Measurements from ENCODE around the gene RAB7A. TPM values are rescaled to one million over a fixed set of nuclear protein-coding genes. Genes with fewer than 3 reads are reported as not detected.
A peak's percentile ranks its signal among the peaks of the same experiment; 100 is the strongest.

The RAB7A gene
- total and polyA plus RNA-seq, 2 of the 13 experiments (the other 11 are each of a cell fraction or from before 2014, with no cell fraction given) = 26.5 to 182 TPM

- TF ChIP-seq, protein P1, sequence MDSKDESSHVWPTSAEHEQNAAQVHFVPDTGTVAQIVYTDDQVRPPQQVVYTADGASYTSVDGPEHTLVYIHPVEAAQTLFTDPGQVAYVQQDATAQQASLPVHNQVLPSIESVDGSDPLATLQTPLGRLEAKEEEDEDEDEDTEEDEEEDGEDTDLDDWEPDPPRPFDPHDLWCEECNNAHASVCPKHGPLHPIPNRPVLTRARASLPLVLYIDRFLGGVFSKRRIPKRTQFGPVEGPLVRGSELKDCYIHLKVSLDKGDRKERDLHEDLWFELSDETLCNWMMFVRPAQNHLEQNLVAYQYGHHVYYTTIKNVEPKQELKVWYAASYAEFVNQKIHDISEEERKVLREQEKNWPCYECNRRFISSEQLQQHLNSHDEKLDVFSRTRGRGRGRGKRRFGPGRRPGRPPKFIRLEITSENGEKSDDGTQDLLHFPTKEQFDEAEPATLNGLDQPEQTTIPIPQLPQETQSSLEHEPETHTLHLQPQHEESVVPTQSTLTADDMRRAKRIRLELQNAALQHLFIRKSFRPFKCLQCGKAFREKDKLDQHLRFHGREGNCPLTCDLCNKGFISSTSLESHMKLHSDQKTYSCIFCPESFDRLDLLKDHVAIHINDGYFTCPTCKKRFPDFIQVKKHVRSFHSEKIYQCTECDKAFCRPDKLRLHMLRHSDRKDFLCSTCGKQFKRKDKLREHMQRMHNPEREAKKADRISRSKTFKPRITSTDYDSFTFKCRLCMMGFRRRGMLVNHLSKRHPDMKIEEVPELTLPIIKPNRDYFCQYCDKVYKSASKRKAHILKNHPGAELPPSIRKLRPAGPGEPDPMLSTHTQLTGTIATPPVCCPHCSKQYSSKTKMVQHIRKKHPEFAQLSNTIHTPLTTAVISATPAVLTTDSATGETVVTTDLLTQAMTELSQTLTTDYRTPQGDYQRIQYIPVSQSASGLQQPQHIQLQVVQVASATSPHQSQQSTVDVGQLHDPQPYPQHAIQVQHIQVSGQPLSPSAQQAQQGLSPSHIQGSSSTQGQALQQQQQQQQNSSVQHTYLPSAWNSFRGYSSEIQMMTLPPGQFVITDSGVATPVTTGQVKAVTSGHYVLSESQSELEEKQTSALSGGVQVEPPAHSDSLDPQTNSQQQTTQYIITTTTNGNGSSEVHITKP (CRISPR knock-in tag; IDR thresholded peaks at IDR 0.05; ENCODE audit: low read depth) = no peak
- TF ChIP-seq TEAD3 (CRISPR knock-in tag; optimal IDR thresholded peaks at IDR 0.05; ENCODE audit: borderline replicate concordance) (peak; percentile 76), CEBPB (IDR thresholded peaks at IDR 0.05; ENCODE audit: borderline replicate concordance, low read depth, low read length) (peak; percentile 94), ZSCAN29 (CRISPR knock-in tag; conservative IDR thresholded peaks at IDR 0.05) (peak; percentile 37; the same call in 1 of the 2 replicates), ZFP37 (CRISPR knock-in tag; IDR thresholded peaks at IDR 0.05; ENCODE audit: borderline replicate concordance) (peak; percentile 90; the same call in 1 of the 2 replicates), NFYC (CRISPR knock-in tag; IDR thresholded peaks at IDR 0.05) (no peak; the same call in 1 of the 2 replicates), TCF7 (IDR thresholded peaks at IDR 0.05; ENCODE audit: low read depth) (no peak), MAFG (CRISPR knock-in tag; IDR thresholded peaks at IDR 0.05) (no peak), EED (CRISPR knock-in tag; IDR thresholded peaks at IDR 0.05) (no peak), IRF2 (CRISPR knock-in tag; IDR thresholded peaks at IDR 0.05) (peak; percentile 74; the same call in 1 of the 2 replicates), ZNF790 (CRISPR knock-in tag; IDR thresholded peaks at IDR 0.05; ENCODE audit: borderline replicate concordance) (peak; percentile 86; the same call in 1 of the 2 replicates), ZNF780A (CRISPR knock-in tag; IDR thresholded peaks at IDR 0.05) (no peak), NONO (IDR thresholded peaks at IDR 0.05) (no peak), NONO (CRISPR knock-in tag; conservative IDR thresholded peaks at IDR 0.05) (peak; percentile 63; the same call in 1 of the 2 replicates), MED1 (CRISPR knock-in tag; IDR thresholded peaks at IDR 0.05) (peak; percentile 81), RBAK (CRISPR knock-in tag; IDR thresholded peaks at IDR 0.05) (no peak), NPAS2 (CRISPR knock-in tag; IDR thresholded peaks at IDR 0.05; ENCODE audit: borderline replicate concordance) (no peak), JARID2 (CRISPR knock-in tag; IDR thresholded peaks at IDR 0.05; ENCODE audit: insufficient replicate concordance) (no peak), ZNF781 (CRISPR knock-in tag; IDR thresholded peaks at IDR 0.05; ENCODE audit: borderline replicate concordance, not compliant biosample characterization) (no peak), RBM22 (optimal IDR thresholded peaks at IDR 0.05; ENCODE audit: low read length) (no peak), FOXJ3 (CRISPR knock-in tag; IDR thresholded peaks at IDR 0.05; ENCODE audit: borderline replicate concordance) (peak; percentile 61; the same call in 1 of the 2 replicates), HNRNPUL1 (IDR thresholded peaks at IDR 0.05; ENCODE audit: low read depth, low read length) (no peak), KLF15 (CRISPR knock-in tag; IDR thresholded peaks at IDR 0.05; ENCODE audit: borderline replicate concordance) (peak; percentile 45; the same call in 1 of the 2 replicates)
- TF ChIP-seq, protein P2, sequence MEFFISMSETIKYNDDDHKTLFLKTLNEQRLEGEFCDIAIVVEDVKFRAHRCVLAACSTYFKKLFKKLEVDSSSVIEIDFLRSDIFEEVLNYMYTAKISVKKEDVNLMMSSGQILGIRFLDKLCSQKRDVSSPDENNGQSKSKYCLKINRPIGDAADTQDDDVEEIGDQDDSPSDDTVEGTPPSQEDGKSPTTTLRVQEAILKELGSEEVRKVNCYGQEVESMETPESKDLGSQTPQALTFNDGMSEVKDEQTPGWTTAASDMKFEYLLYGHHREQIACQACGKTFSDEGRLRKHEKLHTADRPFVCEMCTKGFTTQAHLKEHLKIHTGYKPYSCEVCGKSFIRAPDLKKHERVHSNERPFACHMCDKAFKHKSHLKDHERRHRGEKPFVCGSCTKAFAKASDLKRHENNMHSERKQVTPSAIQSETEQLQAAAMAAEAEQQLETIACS (CRISPR knock-in tag; IDR thresholded peaks at IDR 0.05) = 0 out of 2 replicates have a peak, but pooled peaks have one; percentile 25
- TF ChIP-seq, protein P3, sequence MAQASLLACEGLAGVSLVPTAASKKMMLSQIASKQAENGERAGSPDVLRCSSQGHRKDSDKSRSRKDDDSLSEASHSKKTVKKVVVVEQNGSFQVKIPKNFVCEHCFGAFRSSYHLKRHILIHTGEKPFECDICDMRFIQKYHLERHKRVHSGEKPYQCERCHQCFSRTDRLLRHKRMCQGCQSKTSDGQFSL (CRISPR knock-in tag; IDR thresholded peaks at IDR 0.05) = peak; percentile 88; the same call in 1 of the 2 replicates
Observed at GRCh38 chr3:128726023-128727016, at the start of gene RAB7A (continued).
